ENCODE measurements around the gene NAV2.

Gene NAV2

GRCh38 chr11:20036626-20037335 is 324.1 kb downstream of the NAV2 start:
- no peak for TF ChIP-seq POLR2A (IDR thresholded peaks at IDR 0.05; ENCODE audit: extremely low read depth, insufficient read length)
- TF ChIP-seq, protein P1, sequence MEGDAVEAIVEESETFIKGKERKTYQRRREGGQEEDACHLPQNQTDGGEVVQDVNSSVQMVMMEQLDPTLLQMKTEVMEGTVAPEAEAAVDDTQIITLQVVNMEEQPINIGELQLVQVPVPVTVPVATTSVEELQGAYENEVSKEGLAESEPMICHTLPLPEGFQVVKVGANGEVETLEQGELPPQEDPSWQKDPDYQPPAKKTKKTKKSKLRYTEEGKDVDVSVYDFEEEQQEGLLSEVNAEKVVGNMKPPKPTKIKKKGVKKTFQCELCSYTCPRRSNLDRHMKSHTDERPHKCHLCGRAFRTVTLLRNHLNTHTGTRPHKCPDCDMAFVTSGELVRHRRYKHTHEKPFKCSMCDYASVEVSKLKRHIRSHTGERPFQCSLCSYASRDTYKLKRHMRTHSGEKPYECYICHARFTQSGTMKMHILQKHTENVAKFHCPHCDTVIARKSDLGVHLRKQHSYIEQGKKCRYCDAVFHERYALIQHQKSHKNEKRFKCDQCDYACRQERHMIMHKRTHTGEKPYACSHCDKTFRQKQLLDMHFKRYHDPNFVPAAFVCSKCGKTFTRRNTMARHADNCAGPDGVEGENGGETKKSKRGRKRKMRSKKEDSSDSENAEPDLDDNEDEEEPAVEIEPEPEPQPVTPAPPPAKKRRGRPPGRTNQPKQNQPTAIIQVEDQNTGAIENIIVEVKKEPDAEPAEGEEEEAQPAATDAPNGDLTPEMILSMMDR (IDR thresholded peaks at IDR 0.05; ENCODE audit: low read depth, low read length), result no peak
- TF ChIP-seq, protein P2, sequence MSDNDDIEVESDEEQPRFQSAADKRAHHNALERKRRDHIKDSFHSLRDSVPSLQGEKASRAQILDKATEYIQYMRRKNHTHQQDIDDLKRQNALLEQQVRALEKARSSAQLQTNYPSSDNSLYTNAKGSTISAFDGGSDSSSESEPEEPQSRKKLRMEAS (IDR thresholded peaks at IDR 0.05; ENCODE audit: low read depth, low read length), result no peak
- TF ChIP-seq MYC (IDR thresholded peaks at IDR 0.05; ENCODE audit: low read depth, low read length), result no peak
- DNase-seq (ENCODE audit: low read depth), result no peak
- no peak overlapping the region for H3K4me3 ChIP-seq (ENCODE audit: low read depth, low read length)

DNA sequence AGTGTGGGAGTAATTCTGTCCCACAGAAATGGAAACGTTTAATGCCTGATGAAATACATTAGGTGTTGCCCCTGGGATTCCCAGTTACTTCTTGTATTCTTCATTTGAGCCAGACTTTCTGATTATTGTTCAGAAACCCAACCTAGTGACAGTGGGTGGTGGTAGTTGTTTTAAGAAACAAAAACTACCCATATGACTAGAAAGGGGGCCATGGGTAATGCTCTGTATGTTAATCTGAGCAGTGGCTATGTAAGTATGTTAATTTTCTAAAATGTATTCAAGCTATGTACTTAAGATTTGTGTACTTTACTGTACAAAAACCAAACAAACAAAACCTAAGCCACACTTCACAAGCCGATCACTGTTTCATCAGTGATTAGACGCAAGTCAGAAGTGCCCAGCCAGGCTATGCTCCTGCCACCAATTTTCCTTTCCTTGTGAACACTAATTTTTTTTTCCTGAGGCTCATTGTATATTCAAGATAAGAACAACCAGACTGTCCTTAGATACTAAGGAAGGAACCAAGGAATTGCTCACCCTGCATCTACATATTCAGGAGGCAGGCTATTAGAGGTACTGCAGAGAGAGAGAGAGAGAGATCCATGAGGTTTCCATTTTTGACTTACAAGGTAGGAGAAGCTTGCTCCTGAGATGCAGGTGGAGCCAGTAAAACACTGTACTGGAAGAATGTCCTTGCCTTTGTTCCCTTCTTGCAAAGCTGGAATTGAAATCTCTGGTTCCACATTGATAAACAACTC is 324.9 kb downstream of the NAV2 start:
- DNase-seq (ENCODE audit: low read depth), result no peak
- H3K4me3 ChIP-seq (ENCODE audit: low read depth, low read length), result no peak overlapping the region
- TF ChIP-seq, protein P2 (IDR thresholded peaks at IDR 0.05; ENCODE audit: low read depth, low read length), result no peak
- no peak for TF ChIP-seq MYC (IDR thresholded peaks at IDR 0.05; ENCODE audit: low read depth, low read length)
- TF ChIP-seq POLR2A (IDR thresholded peaks at IDR 0.05; ENCODE audit: extremely low read depth, insufficient read length), result no peak
- TF ChIP-seq, protein P1 (IDR thresholded peaks at IDR 0.05; ENCODE audit: low read depth, low read length), result no peak

- DNase-seq (ENCODE audit: low read depth), result no peak
- TF ChIP-seq, protein P2 (IDR thresholded peaks at IDR 0.05; ENCODE audit: low read depth, low read length), result no peak
- TF ChIP-seq MYC (IDR thresholded peaks at IDR 0.05; ENCODE audit: low read depth, low read length) (no peak), POLR2A (IDR thresholded peaks at IDR 0.05; ENCODE audit: extremely low read depth, insufficient read length) (no peak)
- TF ChIP-seq, protein P1 (IDR thresholded peaks at IDR 0.05; ENCODE audit: low read depth, low read length), result no peak
- no peak overlapping the region for H3K4me3 ChIP-seq (ENCODE audit: low read depth, low read length)
Measured at GRCh38 chr11:20038412-20038811, 325.8 kb downstream of the NAV2 start.

- TF ChIP-seq MYC (IDR thresholded peaks at IDR 0.05; ENCODE audit: low read depth, low read length) (no peak), POLR2A (IDR thresholded peaks at IDR 0.05; ENCODE audit: extremely low read depth, insufficient read length) (no peak)
- TF ChIP-seq, protein P1 (IDR thresholded peaks at IDR 0.05; ENCODE audit: low read depth, low read length), result no peak
- TF ChIP-seq, protein P2 (IDR thresholded peaks at IDR 0.05; ENCODE audit: low read depth, low read length), result no peak
- DNase-seq (ENCODE audit: low read depth), result no peak
- H3K4me3 ChIP-seq (ENCODE audit: low read depth, low read length), result no peak overlapping the region
Measured at GRCh38 chr11:20038972-20039371, 326.3 kb downstream of the NAV2 start.

DNA sequence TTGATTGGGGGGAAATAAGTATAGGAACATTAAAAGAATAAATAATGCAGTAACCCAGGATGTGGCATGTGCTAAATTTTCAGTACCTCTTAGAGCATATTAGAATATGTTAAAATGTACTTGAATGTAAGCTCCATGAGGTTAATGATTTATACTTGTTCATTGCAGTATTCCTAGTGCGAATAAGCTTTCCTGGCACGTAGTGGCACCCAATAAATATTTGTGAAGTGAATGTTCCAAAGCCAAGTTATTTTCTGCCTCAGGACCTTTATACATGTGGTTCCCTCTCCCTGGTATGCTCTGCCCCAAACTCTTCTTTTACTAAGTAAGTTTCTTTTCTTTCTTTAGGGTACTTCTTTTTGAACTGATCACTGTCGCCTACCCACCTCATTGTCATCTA is 328.9 kb downstream of the NAV2 start:
- no peak for DNase-seq (ENCODE audit: low read depth)
- no peak for TF ChIP-seq MYC (IDR thresholded peaks at IDR 0.05; ENCODE audit: low read depth, low read length)
- TF ChIP-seq, protein P2 (IDR thresholded peaks at IDR 0.05; ENCODE audit: low read depth, low read length), result no peak
- TF ChIP-seq, protein P1 (IDR thresholded peaks at IDR 0.05; ENCODE audit: low read depth, low read length), result no peak
- no peak for TF ChIP-seq POLR2A (IDR thresholded peaks at IDR 0.05; ENCODE audit: extremely low read depth, insufficient read length)
- no peak overlapping the region for H3K4me3 ChIP-seq (ENCODE audit: low read depth, low read length)

All from NB4 (cell line).